AG04450 (cell line): ENCODE measurements around the gene BEND5. TPM values are rescaled to one million over a fixed set of nuclear protein-coding genes. Genes with fewer than 3 reads are reported as not detected.

ENCODE experiments used
- CTCF ChIA-PET: fragments of 300-600, 350-600 bp; formaldehyde crosslinking; extraction: SDS; loops from one replicate; lab custom pipeline; 2022; ENCODE audit warnings: antibody characterized with exemption, inconsistent platforms; lab: Charles Lee
- POLR2A ChIA-PET: fragments of 350-600 bp; formaldehyde crosslinking; extraction: SDS; loops from one replicate; lab custom pipeline; 2021; ENCODE audit warnings: antibody characterized with exemption, inconsistent platforms; lab: Yijun Ruan, JAX
- DNase-seq: peaks from one replicate; pipeline ENCODE4 v3.0.0-alpha.2; 2011; ENCODE audit warnings: low read depth, low spot score
- H3K27ac ChIP-seq: one replicate; pipeline ENCODE4 v1.5.1; 2012; ENCODE audit warnings: low read depth, low read length, control low read depth
- H3K27me3 ChIP-seq: one replicate; pipeline ENCODE4 v1.6.0; 2012; ENCODE audit warnings: low read length; ENCODE audit not compliant: control insufficient read depth, insufficient read depth
- H3K4me3 ChIP-seq: 2 replicates; pipeline ENCODE4 v1.5.1; 2011; ENCODE audit warnings: mild to moderate bottlenecking, low read depth, low read length, control low read depth
- H3K9me3 ChIP-seq: 2 replicates; pipeline ENCODE4 v1.5.1; 2012; ENCODE audit warnings: low read length; ENCODE audit not compliant: control insufficient read depth, insufficient read depth
- polyA plus RNA-seq: library from polyadenylated mRNA; depleted of rRNA; stranded (reverse); fragments of >200 nt; gene quantifications from 2 replicates; pipeline ENCODE4 v1.2.3, GENCODE V29; 2011
- TF ChIP-seq, protein P1 (sequence below): IDR thresholded peaks from 2 replicates; pipeline ENCODE4 v1.5.1; 2011; ENCODE audit warnings: low read depth, low read length, control low read depth, inconsistent platforms

The BEND5 gene
- polyA plus RNA-seq, 1 experiment, result 0.74 TPM

DNA sequence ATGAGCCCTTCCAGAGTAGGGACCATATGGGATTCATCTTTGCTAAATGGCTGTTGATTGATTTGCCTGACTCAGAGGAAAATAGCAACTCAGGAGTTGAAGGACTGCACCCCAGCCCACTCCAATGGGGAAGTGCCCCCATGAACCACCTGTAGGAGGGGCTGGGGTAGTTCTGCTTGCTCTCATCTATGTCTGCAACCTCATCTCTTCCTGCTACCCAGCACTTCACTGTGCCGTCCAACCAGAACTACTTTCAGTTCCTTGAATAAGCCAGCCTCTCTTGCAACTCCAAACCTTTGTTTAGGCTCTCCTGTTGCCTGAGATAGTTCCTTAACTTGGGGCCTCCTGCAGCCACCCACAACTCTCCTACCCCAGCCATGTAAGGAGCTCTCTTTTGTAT is 26.6 kb downstream of the BEND5 start:
- TF ChIP-seq, protein P1, sequence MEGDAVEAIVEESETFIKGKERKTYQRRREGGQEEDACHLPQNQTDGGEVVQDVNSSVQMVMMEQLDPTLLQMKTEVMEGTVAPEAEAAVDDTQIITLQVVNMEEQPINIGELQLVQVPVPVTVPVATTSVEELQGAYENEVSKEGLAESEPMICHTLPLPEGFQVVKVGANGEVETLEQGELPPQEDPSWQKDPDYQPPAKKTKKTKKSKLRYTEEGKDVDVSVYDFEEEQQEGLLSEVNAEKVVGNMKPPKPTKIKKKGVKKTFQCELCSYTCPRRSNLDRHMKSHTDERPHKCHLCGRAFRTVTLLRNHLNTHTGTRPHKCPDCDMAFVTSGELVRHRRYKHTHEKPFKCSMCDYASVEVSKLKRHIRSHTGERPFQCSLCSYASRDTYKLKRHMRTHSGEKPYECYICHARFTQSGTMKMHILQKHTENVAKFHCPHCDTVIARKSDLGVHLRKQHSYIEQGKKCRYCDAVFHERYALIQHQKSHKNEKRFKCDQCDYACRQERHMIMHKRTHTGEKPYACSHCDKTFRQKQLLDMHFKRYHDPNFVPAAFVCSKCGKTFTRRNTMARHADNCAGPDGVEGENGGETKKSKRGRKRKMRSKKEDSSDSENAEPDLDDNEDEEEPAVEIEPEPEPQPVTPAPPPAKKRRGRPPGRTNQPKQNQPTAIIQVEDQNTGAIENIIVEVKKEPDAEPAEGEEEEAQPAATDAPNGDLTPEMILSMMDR, result no peak
- Histone ChIP-seq H3K9me3 (no peaks in the 10 kb centered on the region), H3K4me3 (no peak overlapping the region), H3K27ac (no peak overlapping the region), H3K27me3 (no peaks in the 10 kb centered on the region)
- ChIA-PET CTCF (no interaction called here), POLR2A (no interaction called here)
- no peak for DNase-seq

DNA sequence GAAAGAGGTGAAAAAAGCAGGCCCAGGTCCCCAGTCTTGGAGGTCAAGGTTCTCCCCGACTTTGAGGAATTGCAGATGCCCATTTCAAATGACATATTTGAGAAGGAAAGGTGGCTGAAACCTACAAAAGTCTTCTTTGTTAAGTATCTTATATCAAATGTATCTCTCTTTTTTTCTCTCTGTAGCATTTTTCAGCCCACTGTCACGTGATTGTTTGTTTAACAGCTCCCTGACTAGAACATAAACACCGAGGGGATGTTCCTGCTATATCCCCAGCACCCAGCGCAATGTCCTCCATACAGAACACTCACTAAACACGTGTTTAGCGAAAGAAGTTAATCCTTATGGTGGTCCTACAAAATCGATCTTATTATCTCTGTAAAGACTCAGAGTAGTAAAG is 27.6 kb downstream of the BEND5 start:
- ChIA-PET CTCF (interaction anchor here (0.5 kb wide), 1 partner anchor 62 kb away, joined by 4 read pairs; no protein-coding TSS in a partner anchor), POLR2A (no interaction called here)
- Histone ChIP-seq H3K27ac (no peak overlapping the region), H3K9me3 (no peaks in the 10 kb centered on the region), H3K27me3 (no peaks in the 10 kb centered on the region), H3K4me3 (no peak overlapping the region)
- DNase-seq, result no peak
- TF ChIP-seq, protein P1, result no peak

DNA sequence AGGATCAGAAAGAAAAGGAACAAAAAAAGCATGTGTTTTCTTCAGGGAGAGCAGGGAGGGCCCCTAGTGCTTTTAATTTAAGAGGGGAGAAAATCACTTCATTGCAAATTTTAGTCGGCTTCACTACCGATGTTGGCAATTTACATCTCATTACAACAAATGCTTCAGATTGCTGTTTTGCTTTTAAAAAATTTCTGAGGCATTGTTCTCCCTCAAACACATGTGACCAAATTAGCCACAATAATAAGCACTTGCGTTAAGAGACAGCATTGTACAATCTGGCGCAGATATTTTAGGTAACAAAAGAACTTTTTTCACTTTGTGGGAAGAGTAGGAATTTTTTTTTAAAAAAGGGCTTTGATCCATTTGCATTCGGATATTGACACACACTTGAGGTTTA is 29.8 kb downstream of the BEND5 start:
- H3K27me3 ChIP-seq, result no peaks in the 10 kb centered on the region
- POLR2A ChIA-PET, result no interaction called here
- H3K4me3 ChIP-seq, result no peak overlapping the region
- no peak for DNase-seq
- CTCF ChIA-PET, result interaction anchor here (1.0 kb wide), 1 partner anchor 69 kb away, joined by 3 read pairs; no protein-coding TSS in a partner anchor
- TF ChIP-seq, protein P1, result no peak
- no peak overlapping the region for H3K27ac ChIP-seq
- no peaks in the 10 kb centered on the region for H3K9me3 ChIP-seq

DNA sequence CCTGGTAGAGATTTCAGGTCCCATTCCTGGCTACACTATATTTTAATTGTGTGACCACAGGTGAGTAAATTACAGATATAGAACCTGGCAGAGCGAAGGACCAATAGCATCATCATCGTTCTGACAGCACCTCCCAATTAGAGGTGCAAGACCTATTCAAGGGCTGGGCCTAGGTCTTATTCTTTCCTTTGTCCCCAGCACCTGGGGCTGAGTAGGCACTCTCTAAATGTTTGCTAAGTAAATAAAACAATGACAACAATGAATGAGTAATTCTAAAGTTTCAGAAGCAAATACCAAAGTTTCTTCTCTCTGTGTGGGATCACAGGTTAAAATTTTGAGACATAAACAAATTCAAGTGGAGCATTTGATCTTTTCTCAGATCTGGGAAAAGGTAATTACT is 32.7 kb downstream of the BEND5 start:
- CTCF ChIA-PET, result interaction anchor here (1.4 kb wide), 1 partner anchor 67 kb away, joined by 4 read pairs; no protein-coding TSS in a partner anchor
- TF ChIP-seq, protein P1, result no peak
- POLR2A ChIA-PET, result no interaction called here

DNA sequence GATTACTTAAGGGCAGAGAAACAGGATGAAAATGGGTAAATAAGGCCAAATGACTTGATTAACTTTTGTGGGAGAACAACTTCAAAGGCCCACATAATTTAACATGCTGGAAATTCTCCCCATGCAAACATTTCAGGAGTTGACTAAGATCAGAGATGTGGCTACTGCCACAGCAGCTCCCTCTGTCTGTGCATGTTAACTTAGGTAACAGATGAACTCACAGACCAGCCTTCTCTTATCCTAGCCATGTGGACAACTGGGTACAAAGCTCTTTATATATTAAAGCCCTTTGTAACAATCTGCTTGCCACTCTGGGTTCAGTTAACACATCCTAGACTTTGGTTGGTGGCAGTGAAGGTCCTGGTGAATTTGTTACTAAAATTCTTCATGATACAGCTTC is 33.2 kb downstream of the BEND5 start:
- H3K9me3 ChIP-seq, result no peaks in the 10 kb centered on the region
- no peak overlapping the region for H3K27ac ChIP-seq
- ChIA-PET POLR2A (no interaction called here), CTCF (interaction anchor here (1.4 kb wide), 1 partner anchor 66 kb away, joined by 4 read pairs; no protein-coding TSS in a partner anchor)
- no peak overlapping the region for H3K4me3 ChIP-seq
- no peak for DNase-seq
- H3K27me3 ChIP-seq, result no peaks in the 10 kb centered on the region
- TF ChIP-seq, protein P1, result no peak

More for the DNA sequence above, 32.7 kb downstream of the BEND5 start:
- Histone ChIP-seq H3K9me3 (no peaks in the 10 kb centered on the region), H3K4me3 (no peak overlapping the region), H3K27ac (no peak overlapping the region), H3K27me3 (no peaks in the 10 kb centered on the region)
- DNase-seq, result no peak
